Upper lobe of left lung (tissue), 4 donors: ENCODE results near the gene ALOX12.

Source experiments
- POLR2A ChIP-seq, 4 donors: fragments of 450-650 bp; IDR thresholded peaks; one replicate each; pipeline ENCODE4 v1.5.1; 2016 to 2017; ENCODE audit warnings: antibody characterized with exemption in 4 of 4, mild to moderate bottlenecking in 2 of 4
- TF ChIP-seq, protein P1 (sequence below), 6 experiments: fragments of 450-650 bp in 4 of 6; fragments of 200-600 bp in 2 of 6; sonication (generic) in 2 of 6; IDR thresholded peaks; one replicate each; pipeline ENCODE4 v1.5.1; 2016 to 2019; ENCODE audit warnings: antibody characterized with exemption in 6 of 6

DNA sequence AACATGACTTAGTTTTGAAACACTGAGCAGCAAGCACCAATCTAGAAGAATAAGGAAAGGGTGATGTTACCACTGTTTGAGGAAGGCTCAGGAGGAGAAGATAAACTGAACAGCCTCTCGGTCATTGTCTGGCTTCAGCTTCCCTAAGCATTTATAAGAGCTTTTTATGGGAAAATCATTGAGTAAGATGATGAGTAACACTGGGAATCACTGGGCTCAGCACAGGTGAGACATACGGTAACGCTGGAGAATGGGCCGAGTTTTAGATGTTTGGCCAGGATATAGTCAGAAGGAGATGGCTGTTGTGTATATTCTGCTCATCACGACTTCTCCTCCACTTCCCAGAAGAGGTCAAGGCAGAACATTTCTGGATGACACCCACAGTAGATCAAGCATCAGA lies 42.2 kb upstream of the ALOX12 start:
- TF ChIP-seq, protein P1, sequence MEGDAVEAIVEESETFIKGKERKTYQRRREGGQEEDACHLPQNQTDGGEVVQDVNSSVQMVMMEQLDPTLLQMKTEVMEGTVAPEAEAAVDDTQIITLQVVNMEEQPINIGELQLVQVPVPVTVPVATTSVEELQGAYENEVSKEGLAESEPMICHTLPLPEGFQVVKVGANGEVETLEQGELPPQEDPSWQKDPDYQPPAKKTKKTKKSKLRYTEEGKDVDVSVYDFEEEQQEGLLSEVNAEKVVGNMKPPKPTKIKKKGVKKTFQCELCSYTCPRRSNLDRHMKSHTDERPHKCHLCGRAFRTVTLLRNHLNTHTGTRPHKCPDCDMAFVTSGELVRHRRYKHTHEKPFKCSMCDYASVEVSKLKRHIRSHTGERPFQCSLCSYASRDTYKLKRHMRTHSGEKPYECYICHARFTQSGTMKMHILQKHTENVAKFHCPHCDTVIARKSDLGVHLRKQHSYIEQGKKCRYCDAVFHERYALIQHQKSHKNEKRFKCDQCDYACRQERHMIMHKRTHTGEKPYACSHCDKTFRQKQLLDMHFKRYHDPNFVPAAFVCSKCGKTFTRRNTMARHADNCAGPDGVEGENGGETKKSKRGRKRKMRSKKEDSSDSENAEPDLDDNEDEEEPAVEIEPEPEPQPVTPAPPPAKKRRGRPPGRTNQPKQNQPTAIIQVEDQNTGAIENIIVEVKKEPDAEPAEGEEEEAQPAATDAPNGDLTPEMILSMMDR (IDR thresholded peaks at IDR 0.05) = no peak
- TF ChIP-seq POLR2A (IDR thresholded peaks at IDR 0.05) = no peak
